ENCODE measurements around the gene TFF2.

The TFF2 gene

DNA sequence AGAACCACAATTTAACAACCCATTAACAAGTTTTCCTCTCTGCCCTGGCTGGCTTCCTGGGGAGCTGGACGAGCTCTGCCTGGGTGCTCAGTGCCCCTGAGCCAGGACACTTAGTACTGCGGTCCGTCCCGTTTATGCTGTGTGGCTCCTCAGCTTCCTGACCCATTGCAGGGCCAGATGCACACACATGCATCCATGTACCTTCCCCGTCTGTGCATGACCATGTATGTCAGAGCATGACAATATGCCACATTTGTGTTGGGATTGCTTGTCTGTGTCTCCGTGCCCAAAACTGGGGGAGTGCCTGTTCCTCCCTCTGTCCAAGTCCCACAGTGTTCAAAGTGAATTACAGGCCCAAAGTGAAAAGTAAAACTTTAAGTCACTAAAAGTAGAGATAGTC is 25.9 kb downstream of the TFF2 start:
- TF ChIP-seq, protein P1, sequence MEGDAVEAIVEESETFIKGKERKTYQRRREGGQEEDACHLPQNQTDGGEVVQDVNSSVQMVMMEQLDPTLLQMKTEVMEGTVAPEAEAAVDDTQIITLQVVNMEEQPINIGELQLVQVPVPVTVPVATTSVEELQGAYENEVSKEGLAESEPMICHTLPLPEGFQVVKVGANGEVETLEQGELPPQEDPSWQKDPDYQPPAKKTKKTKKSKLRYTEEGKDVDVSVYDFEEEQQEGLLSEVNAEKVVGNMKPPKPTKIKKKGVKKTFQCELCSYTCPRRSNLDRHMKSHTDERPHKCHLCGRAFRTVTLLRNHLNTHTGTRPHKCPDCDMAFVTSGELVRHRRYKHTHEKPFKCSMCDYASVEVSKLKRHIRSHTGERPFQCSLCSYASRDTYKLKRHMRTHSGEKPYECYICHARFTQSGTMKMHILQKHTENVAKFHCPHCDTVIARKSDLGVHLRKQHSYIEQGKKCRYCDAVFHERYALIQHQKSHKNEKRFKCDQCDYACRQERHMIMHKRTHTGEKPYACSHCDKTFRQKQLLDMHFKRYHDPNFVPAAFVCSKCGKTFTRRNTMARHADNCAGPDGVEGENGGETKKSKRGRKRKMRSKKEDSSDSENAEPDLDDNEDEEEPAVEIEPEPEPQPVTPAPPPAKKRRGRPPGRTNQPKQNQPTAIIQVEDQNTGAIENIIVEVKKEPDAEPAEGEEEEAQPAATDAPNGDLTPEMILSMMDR (IDR thresholded peaks at IDR 0.05; ENCODE audit: low read depth, low read length): no peak
- no peak overlapping the region for H3K4me3 ChIP-seq (ENCODE audit: low read depth, low read length)

DNA sequence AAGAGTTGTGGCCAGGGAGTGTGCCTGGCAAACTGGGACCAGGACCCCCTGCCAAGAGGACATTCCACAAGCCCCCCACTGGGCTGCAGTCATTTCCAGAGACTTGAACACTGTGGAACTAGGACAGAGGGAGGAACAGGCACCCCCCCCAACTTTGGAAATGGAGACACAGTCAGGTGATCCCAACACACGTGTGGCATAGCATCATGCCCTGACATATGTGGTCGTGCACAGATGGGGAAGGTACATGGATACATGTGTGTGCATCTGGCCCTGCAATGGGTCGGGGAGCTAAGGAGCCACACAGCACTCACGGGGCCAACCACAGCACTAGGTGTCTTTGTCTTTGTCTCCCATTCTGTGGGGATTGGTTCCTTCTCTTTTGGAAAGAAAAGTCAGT is 28.9 kb downstream of the TFF2 start:
- H3K4me3 ChIP-seq (ENCODE audit: low read depth, low read length): no peak overlapping the region
- TF ChIP-seq, protein P1 (IDR thresholded peaks at IDR 0.05; ENCODE audit: low read depth, low read length): no peak

DNA sequence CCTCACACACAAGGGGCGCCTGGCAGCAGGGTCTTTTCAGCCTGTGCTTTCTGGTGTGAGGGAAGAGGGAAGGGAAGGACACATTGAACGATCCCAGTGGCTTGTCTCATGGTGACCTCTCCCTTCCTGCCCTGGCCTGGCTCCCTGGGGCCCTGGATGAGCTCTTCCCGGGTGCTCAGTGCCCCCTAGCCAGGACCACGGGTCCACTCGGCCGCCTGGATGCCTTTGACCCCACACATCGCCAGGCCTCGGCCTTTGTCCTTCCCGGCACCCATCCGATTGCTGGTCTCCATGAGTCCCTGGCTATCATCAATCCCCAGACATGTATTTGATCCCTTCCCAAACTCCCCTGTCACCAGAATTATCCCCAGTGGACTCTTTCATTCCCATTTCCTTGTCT is 29.6 kb downstream of the TFF2 start:
- TF ChIP-seq, protein P1 (IDR thresholded peaks at IDR 0.05; ENCODE audit: low read depth, low read length): no peak
- no peak overlapping the region for H3K4me3 ChIP-seq (ENCODE audit: low read depth, low read length)

DNA sequence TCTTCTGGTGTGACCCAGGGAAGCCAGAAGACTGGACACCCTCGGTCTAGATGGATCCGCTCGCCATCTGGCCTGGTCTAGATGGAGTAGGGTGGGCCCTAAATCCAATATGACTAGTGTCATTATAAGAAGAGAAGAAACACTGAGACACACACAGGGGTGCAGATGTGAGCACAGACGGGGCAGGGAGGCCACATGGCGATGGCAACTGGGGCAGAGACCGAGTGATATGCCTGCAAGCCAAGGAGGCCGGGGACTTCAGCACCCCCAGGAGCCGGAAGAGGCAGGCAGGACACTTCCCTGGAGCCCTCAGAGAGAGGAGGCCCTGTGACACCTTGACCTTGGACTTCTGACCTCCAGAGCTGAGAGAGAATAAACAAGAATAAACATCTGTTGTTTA is 30.0 kb downstream of the TFF2 start:
- TF ChIP-seq, protein P1 (IDR thresholded peaks at IDR 0.05; ENCODE audit: low read depth, low read length): no peak
- H3K4me3 ChIP-seq (ENCODE audit: low read depth, low read length): no peak overlapping the region

DNA sequence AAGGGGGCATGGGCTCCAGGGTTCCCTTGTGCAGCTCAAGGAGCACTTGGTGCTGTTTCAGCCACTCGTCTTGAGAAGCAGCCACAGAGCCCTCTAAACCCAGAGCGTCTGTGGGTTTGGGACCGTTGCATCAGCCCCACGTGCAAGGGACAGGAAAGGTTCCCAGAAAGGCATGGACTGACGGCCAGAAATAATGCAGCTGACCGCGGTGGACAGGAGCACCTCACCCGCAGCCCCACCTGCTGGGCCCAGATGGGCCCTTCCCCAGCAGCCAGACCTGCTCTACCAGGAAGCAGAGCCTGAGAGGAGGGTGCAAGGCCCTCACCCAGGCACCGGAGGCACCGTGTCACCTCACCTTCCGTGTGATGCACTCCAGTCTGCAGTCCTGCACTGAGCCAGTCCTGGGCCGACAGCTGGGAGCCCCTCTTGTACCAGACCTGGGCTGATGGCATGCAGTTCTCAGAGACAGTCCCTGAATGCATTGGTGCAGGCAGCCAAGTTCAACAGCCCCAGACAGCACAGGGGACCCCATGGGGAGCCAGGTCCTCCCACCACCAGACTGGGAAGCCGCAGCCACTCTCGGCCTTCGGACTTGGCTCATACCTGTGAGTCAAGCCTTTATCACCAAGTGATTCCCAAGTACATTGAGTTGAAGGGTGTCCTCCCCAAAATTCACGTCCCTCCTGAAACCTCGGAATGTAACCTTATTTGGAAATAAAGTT is 30.8 kb downstream of the TFF2 start:
- TF ChIP-seq, protein P1 (IDR thresholded peaks at IDR 0.05; ENCODE audit: low read depth, low read length): no peak
- no peak overlapping the region for H3K4me3 ChIP-seq (ENCODE audit: low read depth, low read length)

DNA sequence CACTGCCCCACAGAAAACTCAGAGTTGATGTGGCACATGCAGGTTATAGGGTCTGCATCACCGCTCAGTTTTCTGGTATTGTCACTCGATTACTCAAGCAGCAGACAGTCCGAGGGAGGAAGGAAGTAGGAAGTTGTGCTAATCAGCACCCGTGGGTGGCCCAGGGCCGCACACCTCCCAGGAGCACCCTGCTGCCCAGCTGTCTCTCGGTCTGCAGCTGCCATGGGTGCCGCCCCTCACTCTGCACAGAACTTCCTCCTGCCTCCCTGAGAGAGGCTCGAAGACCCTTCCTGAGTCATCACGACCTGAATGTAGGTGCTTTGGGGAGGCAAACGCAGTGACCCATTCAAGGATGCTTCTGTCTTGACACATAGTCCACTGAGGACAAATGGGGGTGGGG is 31.4 kb downstream of the TFF2 start:
- H3K4me3 ChIP-seq (ENCODE audit: low read depth, low read length): no peak overlapping the region
- TF ChIP-seq, protein P1 (IDR thresholded peaks at IDR 0.05; ENCODE audit: low read depth, low read length): no peak

DNA sequence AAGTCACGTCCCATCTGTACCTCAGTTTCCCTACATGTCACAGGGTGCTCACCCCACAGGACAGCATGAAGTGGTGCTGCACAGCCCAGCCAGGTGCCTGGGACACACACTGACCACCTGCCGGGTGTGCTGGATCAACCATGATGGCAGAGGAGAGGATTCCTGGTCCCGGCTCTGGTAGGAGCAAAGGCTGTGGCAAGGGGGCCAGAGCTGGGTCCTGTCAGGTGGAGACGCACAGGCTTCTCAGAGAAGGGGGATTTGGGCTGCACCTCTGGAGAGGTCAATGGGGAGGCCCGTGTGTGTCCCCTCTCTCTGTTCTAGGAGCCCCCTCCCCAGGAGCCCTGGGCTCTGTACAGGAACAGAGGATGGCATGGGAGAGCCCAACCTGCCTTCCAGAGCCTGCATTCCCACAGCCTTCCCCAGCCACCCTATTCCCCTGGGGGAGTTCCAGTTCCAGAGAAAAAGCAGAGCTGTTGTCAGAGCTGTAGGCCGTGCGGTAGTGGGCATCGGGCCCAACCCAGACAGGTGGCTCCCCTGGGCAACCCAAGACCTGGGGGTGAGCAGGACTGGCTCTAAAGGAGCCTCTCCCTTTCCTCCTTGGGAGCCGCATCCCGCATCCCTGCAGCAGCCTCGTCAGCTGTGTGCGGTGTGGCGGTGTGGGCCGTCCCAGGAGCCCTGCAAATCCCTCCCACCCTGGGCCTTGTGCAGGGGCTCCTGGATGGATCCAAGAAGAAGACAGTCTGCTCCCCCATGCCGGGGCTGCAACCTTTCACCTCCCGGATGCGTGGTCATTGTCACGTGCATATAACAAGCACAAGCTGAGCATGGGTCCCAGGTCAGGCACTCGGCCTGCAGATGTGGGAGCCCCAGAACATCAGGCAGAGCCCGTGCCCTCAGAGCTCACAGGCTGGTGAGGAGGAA is 32.7 kb downstream of the TFF2 start:
- TF ChIP-seq, protein P1 (IDR thresholded peaks at IDR 0.05; ENCODE audit: low read depth, low read length): no peak
- no peak overlapping the region for H3K4me3 ChIP-seq (ENCODE audit: low read depth, low read length)

Measured in WI38 (cell line).